Cardiac fibroblast (primary cell): ENCODE data around the gene C3orf18.

ENCODE experiments used
- DNase-seq, 2 donors: peaks; one replicate each; pipeline versions ENCODE4 v3.0.0 to v3.0.0-alpha.2; 2010; ENCODE audit warnings: low read depth in 2 of 2
- H3K4me3 ChIP-seq, 2 donors: replicated peaks in 1 of 2; 1 replicate in 1 of 2; 2 replicates in 1 of 2; pipeline ENCODE4 v1.5.1; 2011; ENCODE audit warnings: low read depth in 2 of 2, low read length in 2 of 2, mild to moderate bottlenecking in 2 of 2, moderate library complexity in 1 of 2
- CTCF ChIP-seq: IDR thresholded peaks from one replicate; pipeline ENCODE4 v1.5.1; 2011; ENCODE audit warnings: low read depth, mild to moderate bottlenecking, low read length, inconsistent platforms

The C3orf18 gene

GRCh38 chr3:50562861-50563260, 4.7 kb downstream of the C3orf18 start:
- H3K4me3 ChIP-seq = no peak overlapping the region
- DNase-seq = peak; percentile 17 to 54
- no peak for TF ChIP-seq CTCF

GRCh38 chr3:50559702-50560101, 7.8 kb downstream of the C3orf18 start:
- DNase-seq = no peak
- no peak for TF ChIP-seq CTCF
- H3K4me3 ChIP-seq = no peak overlapping the region

GRCh38 chr3:50557915-50558314, 9.6 kb downstream of the C3orf18 start:
- no peak for TF ChIP-seq CTCF
- DNase-seq = no peak
- no peak overlapping the region for H3K4me3 ChIP-seq

DNA sequence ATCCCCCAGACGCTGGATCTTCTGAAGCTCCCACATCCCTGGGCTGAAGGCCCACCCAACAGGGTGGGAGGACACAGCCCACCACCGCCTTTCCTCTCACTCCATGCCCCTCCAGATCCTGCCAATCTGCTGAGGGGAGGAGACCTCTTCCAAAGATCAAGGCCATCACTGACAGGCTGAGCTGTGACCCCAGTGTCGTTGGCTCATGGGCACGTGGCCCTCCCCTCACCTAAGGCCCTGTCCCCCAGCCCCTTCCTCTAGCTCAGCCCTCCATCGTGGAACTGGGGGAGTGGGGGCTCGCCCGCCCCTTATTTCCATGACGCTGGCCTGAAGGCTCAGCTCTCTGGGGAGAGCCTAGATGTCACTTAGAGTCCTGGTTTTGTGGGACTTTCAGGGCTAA, 10.4 kb downstream of the C3orf18 start:
- no peak for DNase-seq
- no peak for TF ChIP-seq CTCF
- no peak overlapping the region for H3K4me3 ChIP-seq

- H3K4me3 ChIP-seq = no peak overlapping the region
- no peak for TF ChIP-seq CTCF
- DNase-seq = no peak
These were observed 13.0 kb downstream of the C3orf18 start for GRCh38 chr3:50554553-50554952.

DNA sequence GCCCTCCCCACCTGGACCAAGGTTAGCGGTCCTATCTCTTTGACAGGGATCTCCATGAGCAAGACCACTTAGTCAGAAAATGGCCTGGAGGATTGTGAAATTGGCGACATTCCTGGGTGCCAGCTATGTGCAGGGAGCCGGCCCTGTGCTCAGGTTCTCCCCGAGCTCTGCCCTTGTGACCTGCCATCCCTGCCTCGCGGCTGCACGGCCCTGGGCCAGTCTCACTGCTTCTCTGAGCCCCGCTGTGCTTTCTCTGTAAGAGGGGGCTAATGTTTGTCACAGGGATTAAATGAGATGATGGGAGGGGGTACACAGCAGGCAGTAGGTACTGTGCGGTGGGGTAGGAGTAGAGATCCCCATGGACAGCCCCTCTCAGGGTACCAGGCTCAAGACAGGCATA, 14.9 kb downstream of the C3orf18 start:
- no peak for DNase-seq
- no peak overlapping the region for H3K4me3 ChIP-seq
- TF ChIP-seq CTCF = no peak

DNA sequence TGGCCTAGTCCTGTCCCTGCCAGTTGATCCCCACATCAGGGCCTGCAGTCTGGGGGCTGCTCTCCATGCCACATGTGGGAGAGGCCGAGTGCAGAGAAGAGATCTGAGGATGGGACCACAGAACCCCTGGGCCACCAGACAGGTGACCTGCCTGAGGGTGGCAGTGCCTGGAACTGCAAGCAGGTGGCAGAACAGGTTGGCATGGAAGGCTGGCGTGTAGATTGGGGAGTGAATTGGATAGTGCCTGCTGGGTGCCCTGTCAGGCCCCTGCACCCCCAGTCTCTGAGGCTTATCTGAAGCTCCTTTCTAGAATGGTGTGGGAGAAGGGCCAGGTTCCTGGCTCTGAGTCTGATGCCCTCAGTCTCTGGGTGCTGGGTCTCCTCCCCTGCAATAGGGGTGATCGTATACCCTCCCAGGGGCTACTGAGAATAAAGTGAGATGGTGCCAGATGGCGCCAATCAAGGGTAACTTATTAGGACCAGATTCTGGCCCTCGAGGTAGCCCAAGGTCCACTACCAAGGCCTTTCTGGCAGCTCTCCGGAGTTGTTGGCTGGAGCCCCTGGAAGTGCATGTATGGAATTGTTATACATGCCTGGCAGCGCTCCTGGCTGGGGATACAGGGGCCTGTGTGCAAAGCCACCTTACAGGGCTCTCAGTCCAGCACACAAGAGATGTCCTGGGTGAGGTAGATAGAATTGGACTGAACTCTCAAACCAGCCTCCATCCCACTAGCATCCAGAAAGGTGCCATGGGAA, 15.7 kb downstream of the C3orf18 start:
- H3K4me3 ChIP-seq = no peak overlapping the region
- DNase-seq = no peak
- TF ChIP-seq CTCF = no peak
